Liver (tissue), 9 donors: ENCODE results near the gene IGF2BP2. TPM values are rescaled to one million over a fixed set of nuclear protein-coding genes. Genes with fewer than 3 reads are reported as not detected.

Experiments
- DNase-seq: peaks from one replicate; pipeline ENCODE4 v3.0.0-alpha.2; 2017; ENCODE audit warnings: low spot score
- H3K27ac ChIP-seq, 2 donors: one replicate each; pipeline ENCODE4 v1.7.0; 2013; ENCODE audit warnings: inconsistent platforms in 2 of 2, low read length in 2 of 2, control low read depth in 1 of 2, low read depth in 1 of 2, mild to moderate bottlenecking in 1 of 2
- H3K27me3 ChIP-seq, 4 donors: one replicate each; pipeline versions ENCODE4 v1.6.1 to v1.7.0; 2013; ENCODE audit warnings: low read length in 3 of 4, inconsistent platforms in 1 of 4, mild to moderate bottlenecking in 1 of 4, moderate library complexity in 1 of 4; ENCODE audit not compliant: control insufficient read depth in 4 of 4, insufficient read depth in 4 of 4
- H3K36me3 ChIP-seq, 4 donors: one replicate each; pipeline versions ENCODE4 v1.6.1 to v1.7.0; 2013; ENCODE audit warnings: low read length in 3 of 4, mild to moderate bottlenecking in 3 of 4, low read depth in 1 of 4, moderate library complexity in 1 of 4; ENCODE audit not compliant: control insufficient read depth in 4 of 4, insufficient read depth in 3 of 4
- H3K4me1 ChIP-seq, 4 donors: one replicate each; pipeline versions ENCODE4 v1.6.1 to v1.7.0; 2013; ENCODE audit warnings: low read length in 3 of 4, mild to moderate bottlenecking in 3 of 4, moderate library complexity in 1 of 4; ENCODE audit not compliant: control insufficient read depth in 4 of 4, insufficient read depth in 4 of 4
- H3K4me3 ChIP-seq, 3 donors: one replicate each; pipeline versions ENCODE4 v1.6.1 to v1.7.0; 2013; ENCODE audit warnings: low read length in 3 of 3, control low read depth in 1 of 3, low read depth in 1 of 3, mild to moderate bottlenecking in 1 of 3
- H3K9ac ChIP-seq, 2 donors: one replicate each; pipeline ENCODE4 v1.7.0; 2013; ENCODE audit warnings: low read length in 2 of 2, mild to moderate bottlenecking in 2 of 2, moderate library complexity in 2 of 2, control low read depth in 1 of 2, low read depth in 1 of 2
- H3K9me3 ChIP-seq, 4 donors: one replicate each; pipeline versions ENCODE4 v1.6.1 to v1.7.0; 2013; ENCODE audit warnings: low read length in 3 of 4; ENCODE audit not compliant: control insufficient read depth in 4 of 4
- ATF3 ChIP-seq: IDR thresholded peaks from 2 replicates; pipeline ENCODE4 v1.6.1; 2016; ENCODE audit warnings: antibody characterized with exemption
- CTCF ChIP-seq: fragments of 150-350 bp; IDR thresholded peaks from 2 replicates; pipeline ENCODE4 v1.5.1; 2017; ENCODE audit warnings: improper control_type of control experiment, low read depth, low read length; ENCODE audit not compliant: missing input control
- FOXA1 ChIP-seq: IDR thresholded peaks from 2 replicates; pipeline ENCODE4 v1.6.1; 2016; ENCODE audit warnings: antibody characterized with exemption
- FOXA2 ChIP-seq: IDR thresholded peaks from 2 replicates; pipeline ENCODE4 v1.6.1; 2016; ENCODE audit warnings: antibody characterized with exemption
- GABPA ChIP-seq, 2 donors: IDR thresholded peaks in 1 of 2; conservative IDR thresholded peaks in 1 of 2; 2 replicates each; pipeline ENCODE4 v1.6.1; 2016; ENCODE audit warnings: antibody characterized with exemption in 2 of 2, mild to moderate bottlenecking in 1 of 2, moderate library complexity in 1 of 2
- HNF4A ChIP-seq, 2 donors: conservative IDR thresholded peaks; 2 replicates each; pipeline ENCODE4 v1.6.1; 2016; ENCODE audit warnings: antibody characterized with exemption in 2 of 2, mild to moderate bottlenecking in 2 of 2
- HNF4G ChIP-seq: IDR thresholded peaks from 2 replicates; pipeline ENCODE4 v1.6.1; 2016; ENCODE audit warnings: antibody characterized with exemption
- JUND ChIP-seq, 2 donors: IDR thresholded peaks; 2 replicates each; pipeline ENCODE4 v1.6.1; 2016; ENCODE audit warnings: antibody characterized with exemption in 2 of 2
- MAX ChIP-seq: IDR thresholded peaks from 2 replicates; pipeline ENCODE4 v1.6.1; 2016; ENCODE audit warnings: antibody characterized with exemption
- NR2F2 ChIP-seq: IDR thresholded peaks from 2 replicates; pipeline ENCODE4 v1.6.1; 2016; ENCODE audit warnings: antibody characterized with exemption
- RAD21 ChIP-seq, 2 donors: IDR thresholded peaks; 2 replicates each; pipeline ENCODE4 v1.6.1; 2016; ENCODE audit warnings: antibody characterized with exemption in 2 of 2, mild to moderate bottlenecking in 2 of 2
- REST ChIP-seq: IDR thresholded peaks from 2 replicates; pipeline ENCODE4 v1.6.1; 2016; ENCODE audit warnings: antibody characterized with exemption, mild to moderate bottlenecking
- RXRA ChIP-seq, 2 donors: IDR thresholded peaks; 2 replicates each; pipeline ENCODE4 v1.6.1; 2017 to 2018; ENCODE audit warnings: antibody characterized with exemption in 2 of 2, mild to moderate bottlenecking in 1 of 2
- SP1 ChIP-seq: IDR thresholded peaks from 2 replicates; pipeline ENCODE4 v1.6.1; 2018; ENCODE audit warnings: antibody characterized with exemption, mild to moderate bottlenecking
- TAF1 ChIP-seq: conservative IDR thresholded peaks from 2 replicates; pipeline ENCODE4 v1.6.1; 2016; ENCODE audit warnings: antibody characterized with exemption, mild to moderate bottlenecking
- YY1 ChIP-seq: IDR thresholded peaks from 2 replicates; pipeline ENCODE4 v1.6.1; 2016; ENCODE audit warnings: antibody characterized with exemption, mild to moderate bottlenecking
- ZBTB33 ChIP-seq: IDR thresholded peaks from 2 replicates; pipeline ENCODE4 v1.6.1; 2016; ENCODE audit warnings: antibody characterized with exemption
- WGBS: extraction: QIAGEN DNeasy Blood & Tissue Kit; methylation state at CpG from one replicate; pipeline ENCODE4 v1.1.7; 2013; 5-methylcytosine and 5-hydroxymethylcytosine counted together
- polyA plus RNA-seq, 2 donors: library from polyadenylated mRNA; stranded (reverse) in 1 of 2; unstranded in 1 of 2; fragments of 200-250 nt in 1 of 2; fragments of >200 nt in 1 of 2; fragmentation: Nextera tagmentation in 1 of 2; extraction: Ambion mirVana in 1 of 2; gene quantifications; one replicate each; pipeline versions ENCODE4 v1.2.1 to v1.2.3, GENCODE V29; 2013 to 2015
- total RNA-seq, 2 donors: library from RNA; depleted of rRNA; stranded (reverse); fragments of >200 nt; gene quantifications; one replicate each; pipeline ENCODE4 v1.2.3, GENCODE V29; 2014
- donor health status: healthy.
- donor health status: healthy.
- donor health status: healthy.
- donor health status: healthy.
- donor health status: healthy.

IGF2BP2 gene
- total and polyA plus RNA-seq, 4 donors: 0.67 to 35.0 (median 1.7) TPM

GRCh38 chr3:185705498-185705897 is 119.3 kb downstream of the IGF2BP2 start:
- Histone ChIP-seq H3K9ac (no peak overlapping the region), H3K4me1 (peaks cover 0 to 13% (median 2%) of the 10 kb centered on the region in 4 donors), H3K36me3 (no peaks in the 10 kb centered on the region), H3K9me3 (no peaks in the 10 kb centered on the region), H3K4me3 (no peak overlapping the region), H3K27ac (no peak overlapping the region), H3K27me3 (no peaks in the 10 kb centered on the region)
- TF ChIP-seq JUND (IDR thresholded peaks at IDR 0.05): no peak
- no peak for DNase-seq

GRCh38 chr3:185702262-185703225 is 122.3 kb downstream of the IGF2BP2 start:
- no peak for DNase-seq
- H3K27ac ChIP-seq: peak overlapping the region; percentile 26 to 42
- peaks cover 0 to 13% (median 2%) of the 10 kb centered on the region in 4 donors for H3K4me1 ChIP-seq
- peak overlapping the region; percentile 10 to 49 (median 22) for H3K4me3 ChIP-seq
- H3K27me3 ChIP-seq: no peaks in the 10 kb centered on the region
- no peak overlapping the region for H3K9ac ChIP-seq
- WGBS: 38% methylated on average over 10 of the region's 10 CpGs
- no peak for TF ChIP-seq TAF1
- H3K36me3 ChIP-seq: no peaks in the 10 kb centered on the region
- H3K9me3 ChIP-seq: no peaks in the 10 kb centered on the region

- no peaks in the 10 kb centered on the region for H3K9me3 ChIP-seq
- DNase-seq: no peak
- no peaks in the 10 kb centered on the region for H3K36me3 ChIP-seq
- peak overlapping the region in 1 of 2 donors; percentile 27 for H3K9ac ChIP-seq
- no peak for TF ChIP-seq NR2F2
- no peak for TF ChIP-seq MAX
- TF ChIP-seq ZBTB33: no peak
- no peak for TF ChIP-seq RXRA (IDR thresholded peaks at IDR 0.05)
- no peak for TF ChIP-seq FOXA2
- no peak for TF ChIP-seq HNF4G
- no peak for TF ChIP-seq YY1
- TF ChIP-seq REST: no peak
- TF ChIP-seq CTCF: no peak
- no peak for TF ChIP-seq ATF3
- no peak for TF ChIP-seq RAD21 (IDR thresholded peaks at IDR 0.05)
- TF ChIP-seq HNF4A (conservative IDR thresholded peaks at IDR 0.05): no peak
- no peak for TF ChIP-seq FOXA1
- TF ChIP-seq TAF1: no peak
- TF ChIP-seq SP1: no peak
- TF ChIP-seq GABPA (IDR thresholded peaks at IDR 0.05 in 1 of 2, conservative IDR thresholded peaks at IDR 0.05 in 1 of 2): no peak
- no peak for TF ChIP-seq JUND (IDR thresholded peaks at IDR 0.05)
- peak overlapping the region; percentile 26 to 42 for H3K27ac ChIP-seq
- H3K27me3 ChIP-seq: no peaks in the 10 kb centered on the region
- H3K4me3 ChIP-seq: peak overlapping the region; percentile 10 to 49 (median 22)
- H3K4me1 ChIP-seq: peaks cover 0 to 13% (median 2%) of the 10 kb centered on the region in 4 donors
- 41% methylated on average over 10 of the region's 10 CpGs for WGBS
These were observed 123.1 kb downstream of the IGF2BP2 start for GRCh38 chr3:185701611-185702261.
